MM.1S (cell line): Measurements from ENCODE around the gene SYK.

ENCODE experiments used
- DNase-seq: peaks from one replicate; pipeline ENCODE4 v3.0.0-alpha.2; 2015
- H2AFZ ChIP-seq: fragments of 300-600 bp; sonication (generic); 2 replicates; pipeline ENCODE4 v1.6.0; 2016; ENCODE audit warnings: antibody characterized with exemption, low read length
- H3F3A ChIP-seq: fragments of 300-600 bp; sonication (generic); 2 replicates; pipeline ENCODE4 v1.6.1; 2016; ENCODE audit warnings: mild to moderate bottlenecking, antibody characterized with exemption, low read length, moderate library complexity, mixed read lengths; ENCODE audit not compliant: insufficient read depth
- H3K27ac ChIP-seq: fragments of 300-600 bp; sonication (generic); 2 replicates; pipeline ENCODE4 v1.5.1; 2016; ENCODE audit warnings: mild to moderate bottlenecking, low read length
- H3K27me3 ChIP-seq: fragments of 300-600 bp; sonication (generic); replicated peaks from 2 replicates; pipeline ENCODE4 v1.6.0; 2016; ENCODE audit warnings: low read length; ENCODE audit not compliant: insufficient read depth
- H3K36me3 ChIP-seq: fragments of 300-600 bp; sonication (generic); replicated peaks from 2 replicates; pipeline ENCODE4 v1.6.1; 2016; ENCODE audit warnings: mild to moderate bottlenecking, low read length, mixed read lengths; ENCODE audit not compliant: insufficient read depth
- H3K4me1 ChIP-seq: fragments of 300-600 bp; sonication (generic); 2 replicates; pipeline ENCODE4 v1.6.1; 2016; ENCODE audit warnings: low read length, mixed read lengths
- H3K4me2 ChIP-seq: fragments of 300-600 bp; sonication (generic); 2 replicates; pipeline ENCODE4 v1.6.0; 2016; ENCODE audit warnings: low read depth, low read length
- H3K4me3 ChIP-seq: fragments of 300-600 bp; sonication (generic); 2 replicates; pipeline ENCODE4 v1.5.1; 2016; ENCODE audit warnings: low read length, mixed read lengths
- H3K79me2 ChIP-seq: fragments of 300-600 bp; sonication (generic); 2 replicates; pipeline ENCODE4 v1.6.1; 2016; ENCODE audit warnings: mixed run types, low read length, mixed read lengths
- H3K9ac ChIP-seq: fragments of 300-600 bp; sonication (generic); 2 replicates; pipeline ENCODE4 v1.6.1; 2016; ENCODE audit warnings: low read length, mixed read lengths
- H3K9me2 ChIP-seq: fragments of 300-600 bp; sonication (generic); replicated peaks from 2 replicates; pipeline ENCODE4 v1.6.1; 2016; ENCODE audit warnings: mild to moderate bottlenecking, low read length, mixed read lengths; ENCODE audit not compliant: insufficient read depth
- H3K9me3 ChIP-seq: fragments of 300-600 bp; sonication (generic); replicated peaks from 2 replicates; pipeline ENCODE4 v1.6.1; 2016; ENCODE audit warnings: mild to moderate bottlenecking, low read length, mixed read lengths; ENCODE audit not compliant: insufficient read depth
- H4K20me1 ChIP-seq: fragments of 300-600 bp; sonication (generic); 2 replicates; pipeline ENCODE4 v1.6.1; 2016; ENCODE audit warnings: mild to moderate bottlenecking, low read length, moderate library complexity, mixed read lengths; ENCODE audit not compliant: insufficient read depth
- CTCF ChIP-seq: fragments of 300-600 bp; sonication (generic); IDR thresholded peaks from 2 replicates; pipeline ENCODE4 v1.5.1; 2016; ENCODE audit warnings: antibody characterized with exemption, low read length, mixed read lengths
- EZH2 ChIP-seq: fragments of 300-600 bp; sonication (generic); optimal IDR thresholded peaks from 2 replicates; pipeline ENCODE3; 2017; ENCODE audit warnings: low read depth, mild to moderate bottlenecking, antibody characterized with exemption, low read length, mixed read lengths
- EZH2phosphoT487 ChIP-seq: fragments of 300-600 bp; sonication (generic); IDR thresholded peaks from 2 replicates; pipeline ENCODE4 v1.6.1; 2018; ENCODE audit warnings: antibody characterized with exemption, low read length

SYK gene

DNA sequence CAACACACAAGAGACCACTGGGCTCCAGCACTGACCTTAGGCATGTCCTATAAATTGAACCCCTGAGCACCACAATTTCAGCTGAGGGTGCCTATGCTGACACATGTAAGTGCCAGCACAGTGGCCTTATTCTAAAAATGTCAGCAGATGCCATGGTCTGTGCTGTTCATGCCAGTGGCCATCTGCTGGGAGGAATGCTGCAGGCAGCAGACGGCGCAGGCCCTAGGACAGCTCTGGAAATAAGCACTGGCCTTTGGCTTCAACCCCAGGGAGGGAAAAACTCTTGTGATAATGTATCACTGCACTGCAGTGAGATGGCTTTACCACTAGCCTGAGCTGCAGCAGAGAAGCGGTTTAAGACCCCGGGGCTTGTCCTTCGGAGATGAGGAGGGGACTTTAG is 98.5 kb downstream of the SYK start:
- no peaks in the 10 kb centered on the region for H4K20me1 ChIP-seq
- no peak overlapping the region for H3K4me3 ChIP-seq
- H2AFZ ChIP-seq: no peak overlapping the region
- no peaks in the 10 kb centered on the region for H3K4me1 ChIP-seq
- no peaks in the 10 kb centered on the region for H3K27me3 ChIP-seq
- H3K4me2 ChIP-seq: no peak overlapping the region
- H3K27ac ChIP-seq: no peak overlapping the region
- no peaks in the 10 kb centered on the region for H3K9me3 ChIP-seq
- H3K9ac ChIP-seq: no peak overlapping the region
- H3K9me2 ChIP-seq: no peaks in the 10 kb centered on the region
- no peak for DNase-seq
- TF ChIP-seq EZH2 (no peak), CTCF (no peak), EZH2phosphoT487 (no peak)
- H3F3A ChIP-seq: no peaks in the 10 kb centered on the region
- no peaks in the 10 kb centered on the region for H3K79me2 ChIP-seq
- H3K36me3 ChIP-seq: no peaks in the 10 kb centered on the region

DNA sequence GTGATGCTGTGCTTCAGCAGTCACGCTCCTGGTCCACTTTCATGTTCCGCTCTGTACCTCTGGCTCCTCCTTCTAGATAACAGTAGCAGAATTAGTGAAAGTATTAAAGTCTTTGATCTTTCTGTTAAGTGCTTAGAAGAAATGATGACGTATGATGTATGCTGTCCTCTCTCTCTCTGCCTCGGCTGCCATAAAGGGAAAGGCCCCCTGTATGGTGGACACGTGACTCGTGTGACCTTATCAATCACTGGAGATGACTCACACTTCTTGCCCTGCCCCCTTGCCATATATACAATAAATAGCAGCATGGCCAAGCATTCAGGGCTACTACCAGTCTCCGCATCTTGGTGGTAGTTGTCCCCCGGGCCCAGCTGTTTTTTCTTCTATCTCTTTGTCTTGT is 100.3 kb downstream of the SYK start:
- no peak overlapping the region for H3K4me3 ChIP-seq

GRCh38 chr9:90903766-90904424 is 102.3 kb downstream of the SYK start:
- no peak overlapping the region for H3K27ac ChIP-seq

More for the DNA sequence above, 100.3 kb downstream of the SYK start:
- no peaks in the 10 kb centered on the region for H3F3A ChIP-seq
- H3K79me2 ChIP-seq: no peaks in the 10 kb centered on the region
- no peaks in the 10 kb centered on the region for H3K27me3 ChIP-seq
- no peaks in the 10 kb centered on the region for H4K20me1 ChIP-seq
- no peaks in the 10 kb centered on the region for H3K9me2 ChIP-seq
- H3K4me2 ChIP-seq: no peak overlapping the region
- no peak for TF ChIP-seq EZH2phosphoT487
- no peak for TF ChIP-seq EZH2
- TF ChIP-seq CTCF: no peak
- no peak overlapping the region for H3K9ac ChIP-seq
- H2AFZ ChIP-seq: no peak overlapping the region
- no peaks in the 10 kb centered on the region for H3K36me3 ChIP-seq
- no peaks in the 10 kb centered on the region for H3K9me3 ChIP-seq
- H3K4me1 ChIP-seq: no peaks in the 10 kb centered on the region
- no peak for DNase-seq
- H3K27ac ChIP-seq: no peak overlapping the region

More at GRCh38 chr9:90903766-90904424, 102.3 kb downstream of the SYK start:
- no peak for DNase-seq
- TF ChIP-seq EZH2: no peak
- no peak for TF ChIP-seq EZH2phosphoT487
- no peak for TF ChIP-seq CTCF
- no peaks in the 10 kb centered on the region for H4K20me1 ChIP-seq
- H3K4me1 ChIP-seq: peaks cover 11% of the 10 kb centered on the region
- H3K79me2 ChIP-seq: no peaks in the 10 kb centered on the region
- H3K36me3 ChIP-seq: no peaks in the 10 kb centered on the region
- no peaks in the 10 kb centered on the region for H3K9me3 ChIP-seq
- no peaks in the 10 kb centered on the region for H3K9me2 ChIP-seq
- no peak overlapping the region for H3K4me2 ChIP-seq
- no peak overlapping the region for H3K4me3 ChIP-seq
- H3K27me3 ChIP-seq: no peaks in the 10 kb centered on the region
- no peak overlapping the region for H3K9ac ChIP-seq
- peaks cover 3% of the 10 kb centered on the region for H3F3A ChIP-seq
- H2AFZ ChIP-seq: no peak overlapping the region
